HepG2 (cell line): Measurements from ENCODE around the gene VMA21. TPM values are rescaled to one million over a fixed set of nuclear protein-coding genes. Genes with fewer than 3 reads are reported as not detected.

Source experiments
- ATAC-seq: fragments of 200-7000 bp; cut with Tn5 transposase; 3 replicates; pipeline ENCODE4 v1.9.1; 2020; ENCODE audit warnings: mild to moderate bottlenecking, moderate library complexity
- BruUV-seq: library from RNA; stranded (reverse); fragments of 400-500 nt; replicated peaks from 2 replicates; lab custom pipeline; 2021; lab: Mats Ljungman, UMichigan
- CTCF ChIA-PET: fragments of 300-600 bp; formaldehyde crosslinking; extraction: SDS; loops from one replicate; lab custom pipeline; 2021; ENCODE audit warnings: low total read pairs, inconsistent platforms, low intra/inter-chr PET ratio; lab: Yijun Ruan, JAX
- POLR2A ChIA-PET: fragments of 350-600 bp; sonication (Branson Sonifier 250); formaldehyde crosslinking; loops from one replicate; lab custom pipeline; 2020; ENCODE audit warnings: antibody characterized with exemption, inconsistent platforms; lab: Yijun Ruan, JAX
- DNase-seq: peaks from one replicate; pipeline ENCODE4 v3.0.0-alpha.2; 2015; ENCODE audit warnings: low spot score
- FAIRE-seq: peaks from 3 replicates; lab custom pipeline; 2011; peaks lifted over from hg19 to GRCh38; lab: Jason Lieb, UNC
- H2AFZ ChIP-seq: one replicate; pipeline ENCODE4 v1.6.1; 2011; ENCODE audit warnings: low read length, inconsistent platforms
- H3K27ac ChIP-seq: fragments of 300-600 bp; 3 replicates; pipeline ENCODE4 v1.8.0; 2011; ENCODE audit warnings: mixed run types, mild to moderate bottlenecking, mixed read lengths, low read length, inconsistent platforms; ENCODE audit not compliant: insufficient read depth; ENCODE audit errors: extremely low read length
- H3K27me3 ChIP-seq, 2 experiments: fragments of 200-600 bp in 1 of 2; 2 replicates in 1 of 2; 3 replicates in 1 of 2; pipeline versions ENCODE4 v1.6.0 to v1.8.0; 2011; ENCODE audit warnings: low read length in 2 of 2, mild to moderate bottlenecking in 2 of 2, moderate library complexity in 2 of 2, inconsistent platforms in 1 of 2; ENCODE audit not compliant: insufficient read depth in 2 of 2, control insufficient read depth in 1 of 2
- H3K36me3 ChIP-seq, 2 experiments: fragments of 200-600 bp in 1 of 2; replicated peaks in 1 of 2; 2 replicates in 1 of 2; 3 replicates in 1 of 2; pipeline versions ENCODE4 v1.5.1 to v1.8.0; 2011; ENCODE audit warnings: low read length in 2 of 2, inconsistent platforms in 1 of 2; ENCODE audit not compliant: insufficient read depth in 2 of 2, control insufficient read depth in 1 of 2
- H3K4me1 ChIP-seq: 2 replicates; pipeline ENCODE4 v1.5.1; 2012; ENCODE audit warnings: low read length, inconsistent platforms; ENCODE audit not compliant: insufficient read depth
- H3K4me2 ChIP-seq: 2 replicates; pipeline ENCODE4 v1.6.0; 2011; ENCODE audit warnings: low read depth, low read length, inconsistent platforms
- H3K4me3 ChIP-seq, 3 experiments: fragments of 200-600 bp in 1 of 3; sonication (generic), shearing (Covaris generic) in 1 of 3; replicated peaks in 1 of 3; 2 replicates each; pipeline ENCODE4 v1.5.1; 2011 to 2016; ENCODE audit warnings: low read length in 3 of 3, inconsistent platforms in 2 of 3, low read depth in 2 of 3, mild to moderate bottlenecking in 2 of 3, control low read depth in 1 of 3, mixed read lengths in 1 of 3; ENCODE audit not compliant: insufficient read depth in 1 of 3
- H3K79me2 ChIP-seq: one replicate; pipeline ENCODE4 v1.6.1; 2011; ENCODE audit warnings: low read length, inconsistent platforms; ENCODE audit not compliant: insufficient read depth
- H3K9ac ChIP-seq: 2 replicates; pipeline ENCODE4 v1.6.0; 2011; ENCODE audit warnings: mild to moderate bottlenecking, low read depth, low read length, inconsistent platforms; ENCODE audit not compliant: insufficient read depth
- H3K9me3 ChIP-seq: 2 replicates; pipeline ENCODE4 v1.5.1; 2012; ENCODE audit warnings: mild to moderate bottlenecking, low read length
- H4K20me1 ChIP-seq: 2 replicates; pipeline ENCODE4 v1.6.0; 2011; ENCODE audit warnings: inconsistent platforms, mild to moderate bottlenecking, low read length, moderate library complexity; ENCODE audit not compliant: insufficient read depth
- GABPA ChIP-seq, 2 experiments: IDR thresholded peaks; 2 replicates each; pipeline ENCODE4 v1.6.1; 2011 to 2016; ENCODE audit warnings: low read depth in 2 of 2, low read length in 1 of 2, missing biosample characterization in 1 of 2, missing genetic modification characterization in 1 of 2
- KMT2B ChIP-seq: IDR thresholded peaks from 2 replicates; pipeline ENCODE4 v1.6.1; 2016; ENCODE audit warnings: missing genetic modification reagents, missing compliant biosample characterization
- NR2F6 ChIP-seq, 2 experiments: IDR thresholded peaks; 2 replicates each; pipeline ENCODE4 v1.6.1; 2016; ENCODE audit warnings: antibody characterized with exemption in 1 of 2, mild to moderate bottlenecking in 1 of 2
- ZNF367 ChIP-seq: sonication (generic); formaldehyde crosslinking; IDR thresholded peaks from 2 replicates; pipeline ENCODE4 v1.4.0; 2020; ENCODE audit warnings: missing genetic modification reagents, borderline replicate concordance
- WGBS: methylation state at CpG from one replicate; pipeline ENCODE4 v1.1.6; 2017; ENCODE audit warnings: low lambda C conversion rate; 5-methylcytosine and 5-hydroxymethylcytosine counted together
- in situ Hi-C: cut with HindIII; loops from 2 replicates; pipeline ENCODE4 v1.10.0; 2017; ENCODE audit warnings: low pct_unique_long_range_greater_than_20kb; ENCODE audit not compliant: extremely low pct_ligation_motif_present
- intact Hi-C: fragments of 100-400 bp; cut with micrococcal nuclease; formaldehyde crosslinking; loops from one replicate; pipeline ENCODE4 v1.10.0; 2022; ENCODE audit not compliant: unreplicated experiment
- polyA plus RNA-seq, 8 experiments: library from polyadenylated mRNA; depleted of rRNA in 3 of 8; stranded (reverse) in 7 of 8; unstranded in 1 of 8; fragments of >200 nt; fragmentation: Illumina TruSeq in 4 of 8; extraction: Trizol in 4 of 8; gene quantifications; 2 replicates each; pipeline versions ENCODE4 v1.2.1 to v1.2.3, GENCODE V29; 2011 to 2016; ENCODE audit warnings: low read depth in 4 of 8, missing spikeins in 1 of 8, mixed read lengths in 1 of 8; ENCODE audit not compliant: insufficient read depth in 1 of 8
- total RNA-seq, 5 experiments: library from RNA; depleted of rRNA; stranded (reverse); fragments of >200 nt; fragmentation: Illumina TruSeq; extraction: Trizol; gene quantifications; 2 replicates each; pipeline ENCODE4 v1.2.3, GENCODE V29; 2016; ENCODE audit warnings: low read depth in 1 of 5

Gene VMA21
- total and polyA plus RNA-seq, 2 of the 13 experiments (the other 11 are each of a cell fraction or from before 2014, with no cell fraction given) = 20.9 to 42.4 TPM

DNA sequence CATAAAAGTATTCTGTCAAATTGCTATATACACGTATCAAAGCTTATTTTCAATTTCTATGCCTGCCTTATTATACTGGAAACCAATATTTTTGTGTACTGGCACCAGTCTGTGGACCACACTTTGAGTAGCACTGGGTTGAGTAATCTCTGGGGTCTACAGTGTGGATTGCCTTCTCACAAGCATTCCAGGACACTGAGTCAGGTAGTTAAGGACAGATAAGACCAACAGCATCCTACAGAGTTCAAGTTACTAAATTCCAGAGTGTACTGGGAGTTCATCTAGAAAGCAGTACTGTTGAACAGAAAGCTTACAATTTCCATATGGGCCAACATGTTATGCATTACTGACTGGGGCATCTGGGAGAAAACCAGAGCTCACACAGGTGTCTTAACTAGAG is 61.8 kb downstream of the VMA21 start:
- POLR2A ChIA-PET = no interaction called here
- H4K20me1 ChIP-seq = no peaks in the 10 kb centered on the region
- no peak for TF ChIP-seq GABPA (IDR thresholded peaks at IDR 0.05; ENCODE audit: low read depth, low read length)
- TF ChIP-seq GABPA (CRISPR knock-in tag; IDR thresholded peaks at IDR 0.05; ENCODE audit: low read depth) = no peak
- TF ChIP-seq KMT2B (CRISPR knock-in tag) = no peak
- no peak for TF ChIP-seq ZNF367 (CRISPR knock-in tag)
- TF ChIP-seq NR2F6 (IDR thresholded peaks at IDR 0.05) = no peak
- no peak for TF ChIP-seq NR2F6 (CRISPR knock-in tag; IDR thresholded peaks at IDR 0.05)
- no peak overlapping the region for H3K4me2 ChIP-seq
- DNase-seq (peak; percentile 2), ATAC-seq (no peak), FAIRE-seq (no peak)
- no peak overlapping the region for H3K27ac ChIP-seq
- H3K36me3 ChIP-seq = no peaks in the 10 kb centered on the region
- in situ Hi-C loops (no loop called here), intact Hi-C loops (no loop called here)
- no peaks in the 10 kb centered on the region for H3K27me3 ChIP-seq
- H2AFZ ChIP-seq = no peak overlapping the region
- CTCF ChIA-PET = no interaction called here
- no TSS peak for BruUV-seq
- H3K79me2 ChIP-seq = no peaks in the 10 kb centered on the region
- H3K9ac ChIP-seq = no peak overlapping the region
- no peak overlapping the region for H3K4me3 ChIP-seq
- H3K4me1 ChIP-seq = no peaks in the 10 kb centered on the region
- WGBS = 83% methylated on average over 1 of the region's 1 CpG
- H3K9me3 ChIP-seq = no peaks in the 10 kb centered on the region

Other genes with a start within 250 kb of the VMA21 start
- gene GPR50, start 220.6 kb upstream of the VMA21 start, total RNA-seq (2016; rRNA removed; fragmentation: Illumina TruSeq; extraction: Trizol) = not detected in 2 replicates
- gene GPR50, start 220.6 kb upstream of the VMA21 start, polyA plus RNA-seq (2011; rRNA removed) = not detected in 2 replicates
- not detected in 2 replicates for gene PASD1, start 166.5 kb downstream of the VMA21 start, total RNA-seq (2016; rRNA removed; fragmentation: Illumina TruSeq; extraction: Trizol)
- not detected in 2 replicates for gene PASD1, start 166.5 kb downstream of the VMA21 start, polyA plus RNA-seq (2011; rRNA removed)